Testis (tissue), 3 donors: ENCODE data around the gene QPRT. TPM values are rescaled to one million over a fixed set of nuclear protein-coding genes. Genes with fewer than 3 reads are reported as not detected.
"Not testable (repeated sequence)": the region's sequence is repeated elsewhere in the genome, so short reads cannot be mapped to it uniquely, and the experiment has no call there.

Experiments
- DNase-seq: peaks from one replicate; pipeline ENCODE4 v3.0.0-alpha.2; 2019
- H3K27ac ChIP-seq, 2 donors: fragments of 200-600 bp; sonication (generic); one replicate each; pipeline ENCODE4 v1.5.1; 2019
- H3K27me3 ChIP-seq: fragments of 200-600 bp; sonication (generic); one replicate; pipeline ENCODE4 v1.5.1; 2019
- H3K36me3 ChIP-seq: fragments of 200-600 bp; sonication (generic); one replicate; pipeline ENCODE4 v1.5.1; 2017; ENCODE audit warnings: low read depth; ENCODE audit errors: missing control alignments
- H3K4me1 ChIP-seq: fragments of 200-600 bp; sonication (generic); one replicate; pipeline ENCODE4 v1.5.1; 2019
- H3K4me3 ChIP-seq, 2 donors: fragments of 200-600 bp; sonication (generic); one replicate each; pipeline ENCODE4 v1.5.1; 2017 to 2019
- H3K9me3 ChIP-seq: fragments of 200-600 bp; sonication (generic); one replicate; pipeline ENCODE4 v1.5.1; 2017
- POLR2A ChIP-seq: fragments of 450-650 bp; IDR thresholded peaks from one replicate; pipeline ENCODE4 v1.6.1; 2017; ENCODE audit warnings: antibody characterized with exemption, mild to moderate bottlenecking, moderate library complexity
- WGBS, 2 donors: methylation state at CpG; one replicate each; pipeline ENCODE4 v1.1.5; 2018; 5-methylcytosine and 5-hydroxymethylcytosine counted together
- intact Hi-C: fragments of 100-400 bp; cut with DNase I; formaldehyde crosslinking; loops from one replicate; pipeline ENCODE4 v1.15.1; 2023; ENCODE audit warnings: low total_unique reads
- polyA plus RNA-seq: library from polyadenylated mRNA; stranded (reverse); fragments of 350-450 nt; fragmentation: Illumina TruSeq; extraction: RNeasy Lipid Tissue Mini Kit (QIAGEN cat#74804); gene quantifications from one replicate; pipeline ENCODE4 v1.2.3, GENCODE V29; 2014; ENCODE audit warnings: low read depth, low replicate concordance; ENCODE audit not compliant: insufficient read depth
- total RNA-seq, 2 donors: library from RNA; depleted of rRNA; stranded (reverse); fragments of >200 nt; gene quantifications; one replicate each; pipeline ENCODE4 v1.2.3, GENCODE V29; 2016
- TF ChIP-seq, protein P1 (sequence below), 3 experiments: fragments of 450-650 bp in 2 of 3; fragments of 200-600 bp in 1 of 3; sonication (generic) in 1 of 3; IDR thresholded peaks; one replicate each; pipeline ENCODE4 v1.5.1; 2016 to 2019; ENCODE audit warnings: antibody characterized with exemption in 3 of 3, mild to moderate bottlenecking in 2 of 3, moderate library complexity in 1 of 3

Gene QPRT
- total and polyA plus RNA-seq, 3 donors from 2014 or later, result 4.3 to 13.6 (median 7.6) TPM

DNA sequence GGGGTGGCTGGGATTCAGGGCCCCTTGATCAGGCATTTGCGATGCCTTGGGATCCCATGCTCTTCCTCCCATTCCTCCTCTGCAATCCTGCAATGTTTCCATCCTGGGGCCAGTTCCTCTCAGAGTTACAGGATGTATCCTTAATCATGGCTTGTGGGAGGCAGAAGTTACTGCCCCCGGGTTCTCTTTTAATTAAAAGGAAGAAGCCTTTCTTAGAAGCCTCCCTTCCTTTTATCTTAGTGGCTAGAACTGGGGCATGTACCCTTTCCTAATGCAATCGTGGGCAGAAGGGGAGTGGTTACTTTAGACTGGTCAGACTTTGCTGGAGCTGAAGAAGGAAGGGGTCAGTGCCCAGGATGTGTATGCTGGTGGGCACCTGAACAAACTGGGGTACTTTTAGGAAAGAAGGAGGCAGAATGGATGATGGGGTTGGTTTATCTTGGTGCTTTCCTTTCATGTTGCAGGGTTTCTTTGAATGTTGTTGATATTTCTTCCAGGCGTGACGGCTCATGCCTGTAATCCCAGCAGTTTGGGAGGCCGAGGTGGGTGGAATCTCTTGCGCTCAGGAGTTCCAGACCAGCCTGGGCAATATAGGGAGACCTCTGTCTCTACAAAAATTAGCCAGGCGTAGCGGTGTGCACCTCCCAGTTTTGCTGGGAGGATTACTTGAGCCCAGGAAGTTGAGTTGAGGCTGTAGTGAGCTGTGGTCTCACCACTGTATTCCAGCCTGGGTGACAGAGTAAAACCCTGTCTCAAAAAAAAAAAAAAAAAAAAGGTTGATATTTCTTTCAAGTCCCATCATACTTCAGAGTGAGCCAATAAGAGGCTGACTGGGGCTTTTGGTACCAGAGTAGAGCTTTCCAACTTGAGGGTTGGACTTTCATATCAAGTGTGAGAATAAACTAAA, 29.1 kb upstream of the QPRT start:
- DNase-seq, result no peak
- no peaks in the 10 kb centered on the region for H3K9me3 ChIP-seq
- intact Hi-C loops, result no loop called here
- 54% methylated on average over 9 of the region's 9 CpGs for whole genome bisulfite sequencing, 2 donors
- TF ChIP-seq, protein P1, sequence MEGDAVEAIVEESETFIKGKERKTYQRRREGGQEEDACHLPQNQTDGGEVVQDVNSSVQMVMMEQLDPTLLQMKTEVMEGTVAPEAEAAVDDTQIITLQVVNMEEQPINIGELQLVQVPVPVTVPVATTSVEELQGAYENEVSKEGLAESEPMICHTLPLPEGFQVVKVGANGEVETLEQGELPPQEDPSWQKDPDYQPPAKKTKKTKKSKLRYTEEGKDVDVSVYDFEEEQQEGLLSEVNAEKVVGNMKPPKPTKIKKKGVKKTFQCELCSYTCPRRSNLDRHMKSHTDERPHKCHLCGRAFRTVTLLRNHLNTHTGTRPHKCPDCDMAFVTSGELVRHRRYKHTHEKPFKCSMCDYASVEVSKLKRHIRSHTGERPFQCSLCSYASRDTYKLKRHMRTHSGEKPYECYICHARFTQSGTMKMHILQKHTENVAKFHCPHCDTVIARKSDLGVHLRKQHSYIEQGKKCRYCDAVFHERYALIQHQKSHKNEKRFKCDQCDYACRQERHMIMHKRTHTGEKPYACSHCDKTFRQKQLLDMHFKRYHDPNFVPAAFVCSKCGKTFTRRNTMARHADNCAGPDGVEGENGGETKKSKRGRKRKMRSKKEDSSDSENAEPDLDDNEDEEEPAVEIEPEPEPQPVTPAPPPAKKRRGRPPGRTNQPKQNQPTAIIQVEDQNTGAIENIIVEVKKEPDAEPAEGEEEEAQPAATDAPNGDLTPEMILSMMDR (IDR thresholded peaks at IDR 0.05), result no peak
- TF ChIP-seq POLR2A, result no peak
- no peak overlapping the region for H3K27ac ChIP-seq
- H3K4me3 ChIP-seq, result no peak overlapping the region
- H3K36me3 ChIP-seq, result no peaks in the 10 kb centered on the region
- H3K27me3 ChIP-seq, result no peaks in the 10 kb centered on the region
- peaks cover 5% of the 10 kb centered on the region for H3K4me1 ChIP-seq

DNA sequence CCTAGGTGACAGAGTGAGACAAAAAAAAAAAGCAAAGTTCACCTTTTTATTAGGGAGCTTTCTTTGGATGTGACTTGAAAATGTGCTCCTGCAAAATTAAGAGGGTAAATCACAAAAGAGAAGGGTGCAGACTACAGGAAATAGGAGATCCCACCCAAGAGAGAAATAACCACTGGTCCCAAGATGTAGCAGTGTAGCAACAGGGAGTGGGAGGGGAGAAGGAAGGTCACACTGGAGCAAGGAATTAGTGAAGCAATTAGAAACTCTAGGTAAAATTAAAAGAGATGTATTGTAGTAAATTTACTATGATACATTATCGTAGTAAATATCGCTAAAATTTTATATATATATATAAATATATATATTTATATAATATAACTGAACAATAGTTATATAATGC, 28.2 kb upstream of the QPRT start:
- 92 to 98% methylated on average over 2 of the region's 2 CpGs for WGBS, 2 donors

DNA sequence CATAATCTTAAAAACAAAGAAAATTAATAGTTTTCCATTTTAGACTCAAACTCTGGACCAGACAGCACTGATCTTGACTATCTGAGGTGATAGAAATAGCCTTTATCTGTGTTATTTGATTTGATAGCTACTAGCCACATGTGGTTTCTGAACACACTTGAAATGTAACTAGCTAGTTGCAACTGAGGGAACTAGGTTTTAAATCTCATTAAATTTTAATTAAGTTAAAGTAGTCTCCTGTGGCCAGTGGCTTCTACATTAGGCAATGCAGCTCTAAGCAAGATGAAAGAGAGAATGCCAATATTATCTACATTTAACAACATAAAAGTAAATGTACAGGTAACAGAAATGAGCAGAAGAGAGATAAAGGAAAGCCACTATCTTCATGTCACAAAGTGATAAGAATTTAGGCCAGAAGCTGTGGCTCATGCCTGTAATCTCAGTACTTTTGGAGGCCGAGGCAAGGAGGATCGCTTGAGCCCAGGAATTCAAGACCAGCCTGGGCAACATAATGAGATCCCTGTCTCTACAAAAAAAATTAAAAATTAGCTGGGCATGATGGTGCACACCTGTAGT, 27.1 kb upstream of the QPRT start:
- 84 to 87% methylated on average over 2 of the region's 2 CpGs for WGBS, 2 donors
- Histone ChIP-seq H3K27me3 (no peaks in the 10 kb centered on the region), H3K36me3 (no peaks in the 10 kb centered on the region), H3K9me3 (no peaks in the 10 kb centered on the region), H3K4me3 (no peak overlapping the region), H3K27ac (no peak overlapping the region), H3K4me1 (peaks cover 5% of the 10 kb centered on the region)
- intact Hi-C loops, result no loop called here
- no peak for DNase-seq
- TF ChIP-seq, protein P1 (IDR thresholded peaks at IDR 0.05), result no peak
- no peak for TF ChIP-seq POLR2A

More for the DNA sequence above, 28.2 kb upstream of the QPRT start:
- Histone ChIP-seq H3K9me3 (no peaks in the 10 kb centered on the region), H3K27ac (no peak overlapping the region), H3K27me3 (no peaks in the 10 kb centered on the region), H3K4me3 (no peak overlapping the region), H3K4me1 (peaks cover 5% of the 10 kb centered on the region), H3K36me3 (no peaks in the 10 kb centered on the region)
- TF ChIP-seq POLR2A, result no peak
- TF ChIP-seq, protein P1 (IDR thresholded peaks at IDR 0.05), result no peak
- no peak for DNase-seq
- intact Hi-C loops, result no loop called here

DNA sequence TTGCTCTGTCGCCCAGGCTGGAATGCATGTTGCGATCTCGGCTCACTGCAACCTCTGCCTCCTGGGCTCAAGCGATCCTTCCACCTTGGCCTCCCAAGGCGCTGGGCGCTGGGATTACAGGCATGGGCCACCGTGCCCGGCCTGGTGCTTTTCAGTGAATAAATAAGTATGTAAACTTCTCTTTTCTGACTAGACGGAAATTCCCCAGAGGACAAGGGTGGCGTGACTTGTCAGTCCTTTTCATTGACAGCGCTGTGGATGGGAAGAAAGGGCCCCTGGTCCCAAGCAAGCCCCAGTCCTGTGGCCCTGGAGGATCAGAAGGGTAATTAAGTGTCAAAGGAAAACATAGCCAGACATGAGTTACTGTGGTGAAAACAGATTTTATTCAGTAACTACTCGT, 25.5 kb upstream of the QPRT start:
- Histone ChIP-seq H3K36me3 (no peaks in the 10 kb centered on the region), H3K4me3 (no peak overlapping the region), H3K9me3 (no peaks in the 10 kb centered on the region), H3K27me3 (no peaks in the 10 kb centered on the region), H3K4me1 (peaks cover 5% of the 10 kb centered on the region), H3K27ac (no peak overlapping the region)
- WGBS, 2 donors, result 91 to 93% methylated on average over 12 of the region's 12 CpGs
- intact Hi-C loops, result no loop called here
- DNase-seq, result no peak
- TF ChIP-seq, protein P1 (IDR thresholded peaks at IDR 0.05), result no peak
- TF ChIP-seq POLR2A, result no peak

DNA sequence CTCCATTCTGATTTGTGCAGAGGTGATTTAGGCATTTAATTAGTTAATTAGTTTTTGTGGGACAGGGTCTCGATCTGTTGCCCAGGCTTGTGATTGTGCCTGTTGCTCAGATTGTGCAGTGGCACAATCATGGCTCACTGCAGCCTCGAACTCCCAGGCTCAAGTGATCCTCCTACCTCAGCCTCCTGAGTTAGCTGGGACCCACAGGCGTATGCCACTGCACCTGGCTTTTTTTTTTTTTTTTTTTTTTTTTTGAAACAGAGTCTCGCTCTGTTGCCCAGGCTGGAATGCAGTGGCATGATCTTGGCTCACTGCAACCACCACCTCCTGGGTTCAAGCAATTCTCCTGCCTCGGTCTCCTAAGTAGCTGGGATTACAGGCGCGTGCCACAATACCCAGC, 25.1 kb upstream of the QPRT start:
- H3K9me3 ChIP-seq, DNase-seq, H3K27ac ChIP-seq, H3K4me3 ChIP-seq, H3K36me3 ChIP-seq, H3K4me1 ChIP-seq, H3K27me3 ChIP-seq, intact Hi-C loops: not testable (repeated sequence)
- WGBS, 2 donors, result 96 to 97% methylated on average over 7 of the region's 7 CpGs
